DMS 273 treated with DMSO at 0.1 percent for 48 hours (cell line): Measurements from ENCODE around the gene PTPRN.
A peak's percentile ranks its signal among the peaks of the same experiment; 100 is the strongest.
"Not testable (repeated sequence)": the region's sequence is repeated elsewhere in the genome, so short reads cannot be mapped to it uniquely, and the experiment has no call there.

Experiments
- DNase-seq: peaks from one replicate; lab custom pipeline; 2025; lab: John Stamatoyannopoulos, UW

The PTPRN gene

GRCh38 chr2:219309278-219309677 lies at the start of gene PTPRN:
Gene PTPRN (minus strand): TSS chr2:219309401. CDS start chr2:219309332, 69 bp downstream.
- no peak for DNase-seq

DNA sequence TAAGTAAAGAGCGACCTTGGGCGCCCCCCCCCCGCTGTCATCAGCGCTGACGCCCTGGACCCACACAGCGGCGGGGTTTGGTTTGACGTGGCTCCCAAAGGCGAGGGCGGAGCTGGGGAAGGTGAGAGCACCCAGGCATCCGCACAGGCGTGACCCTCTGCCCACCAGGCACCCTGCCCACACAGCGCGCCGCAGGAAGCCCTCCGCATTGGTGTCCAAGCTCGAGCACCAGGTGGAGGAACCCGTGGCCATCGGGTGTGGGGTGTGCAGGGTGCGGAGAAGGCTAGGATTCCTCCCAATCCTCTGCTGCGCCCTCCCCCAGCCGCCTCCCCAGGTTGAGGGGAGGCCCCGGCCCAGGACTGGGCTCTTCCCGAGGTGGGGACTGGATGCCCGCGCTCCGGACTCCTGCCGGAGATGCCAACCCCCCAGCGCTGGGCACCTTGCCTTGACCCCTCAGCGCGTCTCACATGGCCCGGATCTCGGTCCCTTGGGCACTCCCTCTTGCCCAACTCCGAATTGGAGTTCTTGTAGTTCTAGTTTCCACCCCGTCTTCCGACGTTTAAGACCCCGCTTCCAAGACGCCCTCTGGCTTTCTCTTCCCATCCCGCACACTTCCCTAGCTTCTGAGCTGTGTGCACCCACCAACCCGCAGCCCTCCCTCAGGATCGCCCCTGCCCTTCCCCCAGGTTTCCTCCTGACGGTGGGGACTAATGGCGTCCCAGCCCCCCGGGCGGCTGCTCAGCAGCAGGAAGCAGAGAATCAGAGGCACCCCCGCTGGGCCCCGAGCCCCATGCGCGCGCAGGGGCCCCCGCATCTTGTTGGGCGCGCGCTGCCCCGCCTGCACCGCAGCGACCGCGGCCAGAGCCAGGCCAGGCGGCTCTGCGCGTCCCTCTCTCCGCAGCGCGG lies 49.2 kb upstream of the PTPRN start:
- DNase-seq = no peak

- no peak for DNase-seq
Observed at GRCh38 chr2:219356834-219357233, 47.6 kb upstream of the PTPRN start.

DNA sequence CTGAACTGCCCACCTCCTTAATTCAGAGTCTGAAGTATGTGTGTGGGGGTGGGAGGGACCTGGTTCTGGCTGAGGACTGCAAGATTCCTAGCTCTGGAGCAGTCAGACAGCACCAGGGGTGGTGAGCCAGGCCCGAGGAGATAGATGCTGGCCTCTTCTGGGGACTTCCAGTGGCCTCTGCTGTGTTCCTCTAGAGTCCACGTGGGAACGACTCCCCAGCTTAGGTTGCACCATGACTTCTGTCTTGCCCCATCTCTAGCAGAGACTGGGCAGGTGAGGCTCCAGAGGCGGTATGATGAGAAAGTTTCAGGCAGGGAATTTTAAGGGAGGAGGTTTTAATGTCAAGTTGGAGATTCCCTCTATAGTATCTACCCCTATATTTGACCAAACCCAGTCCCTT lies 45.4 kb upstream of the PTPRN start:
- DNase-seq = no peak

DNA sequence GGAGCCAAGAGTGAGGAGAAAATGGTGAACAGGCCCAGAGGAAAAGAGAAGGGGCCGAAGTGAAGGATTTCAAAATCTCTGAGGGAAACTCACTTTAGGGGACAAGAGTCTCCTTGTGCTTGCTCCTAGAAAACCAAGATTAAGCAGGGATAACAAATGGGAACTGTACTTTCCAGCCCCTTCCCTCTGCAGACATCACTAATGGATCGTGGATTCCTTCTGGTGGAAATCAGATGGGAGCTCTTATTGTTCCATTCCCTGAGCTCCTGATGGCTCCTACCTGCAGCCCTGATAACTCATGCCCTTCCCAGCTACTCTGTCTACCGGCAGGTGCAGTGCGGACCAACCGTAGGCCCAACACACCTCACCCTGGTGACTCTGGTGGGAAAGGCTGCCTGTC lies 43.9 kb upstream of the PTPRN start:
- DNase-seq = no peak

DNA sequence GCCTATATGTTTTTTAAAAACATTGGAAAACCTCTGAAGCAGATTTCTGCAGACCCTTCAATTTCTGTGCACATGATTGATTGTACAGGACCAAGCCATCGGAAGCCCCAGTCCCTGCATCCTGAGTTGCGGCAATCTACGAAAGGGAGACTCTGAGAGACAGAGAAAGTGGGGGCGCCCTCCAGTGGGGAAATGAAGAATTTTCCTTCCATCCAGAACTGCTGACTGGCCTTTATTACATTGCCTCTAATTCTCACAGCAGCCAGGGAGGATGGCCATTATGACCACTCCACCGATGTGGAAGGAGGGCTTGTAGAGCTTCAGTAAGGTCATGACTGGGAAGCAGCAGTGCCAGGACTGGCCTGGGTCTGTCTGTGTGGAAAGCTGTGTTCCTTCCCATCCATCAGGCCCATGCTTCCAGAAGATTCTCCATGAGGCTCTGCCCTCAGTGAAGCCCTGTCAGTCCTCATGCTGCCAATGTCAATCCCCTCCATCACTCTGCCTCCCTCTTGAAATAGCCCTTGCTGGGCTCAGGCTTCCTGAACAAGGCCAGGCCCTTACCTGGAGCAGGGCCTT lies 43.3 kb upstream of the PTPRN start:
- DNase-seq = no peak

DNA sequence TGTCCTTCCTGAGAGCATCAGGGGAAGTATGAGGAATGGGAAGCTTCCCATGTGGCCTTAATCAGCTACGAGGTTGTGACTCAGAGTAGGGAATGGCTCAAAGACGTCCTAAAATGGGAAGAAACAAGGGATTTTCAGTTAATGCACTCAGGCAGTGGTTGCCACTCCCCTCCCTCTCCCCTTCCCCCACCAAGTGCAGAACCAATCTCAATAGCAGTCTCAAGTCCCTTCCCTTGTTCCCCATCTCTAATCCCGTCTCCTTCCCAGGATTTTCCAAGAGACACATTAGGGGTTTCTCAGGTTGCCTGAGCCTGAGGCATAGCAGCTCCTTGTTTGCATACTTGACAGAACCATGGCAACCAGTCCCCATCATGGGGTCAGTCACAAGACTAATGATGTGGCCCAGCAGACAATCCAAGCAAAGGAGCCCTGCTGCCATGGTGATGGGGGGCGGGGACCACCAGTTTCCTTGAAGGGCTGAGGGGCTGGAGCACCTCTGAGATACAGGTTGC lies 41.6 kb upstream of the PTPRN start:
- no peak for DNase-seq

GRCh38 chr2:219350215-219350614 lies 41.0 kb upstream of the PTPRN start:
- no peak for DNase-seq

DNA sequence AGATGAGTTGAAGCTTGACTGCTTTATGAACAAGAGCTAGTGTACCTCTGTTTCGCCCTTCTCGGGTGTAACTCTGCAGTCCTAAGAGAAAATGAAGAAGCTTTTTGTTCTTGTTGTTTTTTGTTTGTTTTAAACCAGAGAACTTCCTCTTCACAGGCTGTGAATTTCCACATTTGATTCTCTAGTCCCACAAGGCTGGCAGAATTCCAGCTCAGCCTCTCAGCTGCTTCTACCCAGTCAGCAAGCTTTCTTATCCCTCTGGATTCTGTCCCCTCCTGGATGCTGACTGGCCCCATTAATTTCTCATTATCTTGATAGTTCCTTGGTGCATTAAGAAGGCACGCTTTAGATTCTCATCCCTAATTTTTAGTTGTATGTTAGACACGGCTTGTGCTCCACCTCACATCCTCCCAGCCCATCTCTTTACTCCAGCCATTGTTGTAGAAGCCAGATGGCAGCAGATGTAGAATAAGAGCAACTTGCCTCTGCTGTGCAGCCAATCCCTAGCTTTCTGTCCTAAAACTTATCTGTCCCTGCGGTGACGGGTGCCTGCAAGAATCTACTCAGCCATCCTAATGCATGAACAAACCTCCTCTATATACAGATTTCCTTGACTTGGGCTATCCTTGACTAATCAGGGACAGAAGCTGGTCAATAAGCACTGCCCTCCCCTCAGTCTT lies 35.7 kb upstream of the PTPRN start:
- peak; percentile 15 for DNase-seq

DNA sequence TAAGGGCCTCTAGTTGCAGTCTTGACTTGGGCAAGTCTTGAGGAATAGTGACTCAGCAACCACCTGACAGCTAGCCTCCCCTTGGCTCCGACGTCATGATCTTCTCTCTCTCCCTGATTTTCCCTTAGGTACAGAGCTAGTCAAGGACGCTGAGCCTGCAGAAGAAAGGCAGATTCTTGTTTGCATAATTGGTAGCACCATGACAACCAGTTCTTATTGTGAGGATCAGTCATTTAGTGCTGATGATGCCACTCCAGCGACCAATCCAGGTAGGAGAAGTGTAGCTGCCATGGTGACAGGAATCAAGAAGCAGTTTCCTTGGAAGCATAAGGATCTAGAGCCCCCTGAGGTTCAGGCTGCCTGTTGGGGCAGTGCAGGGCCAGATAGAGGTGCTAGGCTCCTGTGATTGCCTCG lies 26.2 kb upstream of the PTPRN start:
- no peak for DNase-seq

DNA sequence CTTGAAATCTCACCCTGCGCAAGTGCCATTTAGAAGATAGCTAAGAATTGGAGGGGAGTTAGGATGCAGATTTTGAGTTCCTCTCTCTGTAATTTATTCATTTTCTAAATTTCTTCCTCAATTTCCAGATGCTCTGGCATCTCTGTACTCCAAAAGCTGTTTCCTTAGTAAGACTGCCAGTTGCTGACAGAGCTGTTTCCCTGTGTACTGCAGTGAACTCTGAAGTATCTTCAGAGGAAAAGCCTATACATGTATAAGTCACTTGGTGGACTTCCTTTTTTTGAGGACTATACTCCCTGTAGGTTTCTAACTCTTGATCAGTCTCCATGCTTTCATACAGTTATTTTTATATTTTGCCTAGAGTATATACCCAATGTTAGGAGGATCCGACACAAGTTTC lies 24.9 kb upstream of the PTPRN start:
- no peak for DNase-seq

GRCh38 chr2:219332542-219332941 lies 23.3 kb upstream of the PTPRN start, which contains the start of gene RESP18:
Gene RESP18 (minus strand): TSS chr2:219332744.
- no peak for DNase-seq

GRCh38 chr2:219331560-219332213 lies 22.5 kb upstream of the PTPRN start:
- no peak for DNase-seq

DNA sequence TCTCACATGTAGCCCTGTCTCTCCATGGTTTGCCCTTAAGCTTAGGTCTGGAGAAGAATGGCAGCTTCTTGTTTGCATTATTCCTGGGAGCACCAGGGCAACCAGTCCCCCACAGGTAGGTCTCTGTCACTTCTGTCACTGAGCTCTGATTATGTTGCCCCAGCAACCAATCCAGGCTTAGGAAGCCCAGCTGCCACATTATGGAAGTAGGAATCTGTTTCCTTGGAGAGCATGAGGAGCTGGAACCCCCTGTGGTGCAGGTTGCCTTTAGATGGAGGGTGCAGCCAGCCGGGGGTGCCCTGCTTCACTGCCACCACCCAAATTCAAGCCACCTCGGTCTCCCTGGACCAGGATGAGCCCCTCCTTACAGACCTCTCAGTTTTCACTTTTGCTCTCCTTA lies 18.5 kb upstream of the PTPRN start:
- no peak for DNase-seq

DNA sequence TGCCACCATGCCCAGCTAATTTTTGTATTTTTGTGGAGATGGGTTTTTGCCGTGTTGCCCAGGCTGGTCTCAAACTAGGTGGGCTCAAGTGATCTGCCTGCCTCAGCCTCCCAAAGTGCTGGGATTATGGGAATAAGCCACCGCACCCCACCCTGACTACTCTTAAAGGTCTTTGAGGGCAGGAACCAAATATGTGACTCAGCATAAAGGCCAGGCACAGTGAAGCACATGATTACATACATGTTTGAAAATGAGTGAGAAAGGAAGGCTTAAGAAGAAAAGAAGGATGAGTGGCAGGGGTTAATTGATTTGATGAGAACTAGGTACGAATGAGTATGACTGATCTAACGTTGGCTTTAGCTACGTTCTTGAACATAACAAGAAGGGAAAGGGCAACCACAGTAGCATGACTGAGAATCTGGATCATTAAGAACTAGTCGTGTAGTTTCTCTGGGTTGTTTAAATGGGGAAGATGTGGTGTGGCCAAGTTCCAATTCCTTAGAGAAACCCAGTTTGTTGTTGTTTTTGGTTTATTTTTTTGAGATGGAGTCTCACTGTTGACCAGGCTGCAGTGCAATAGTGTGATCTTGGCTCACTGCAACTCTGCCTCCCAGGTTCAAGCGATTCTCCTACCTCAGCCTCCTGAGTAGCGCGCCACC lies 16.6 kb upstream of the PTPRN start:
- DNase-seq = no peak

DNA sequence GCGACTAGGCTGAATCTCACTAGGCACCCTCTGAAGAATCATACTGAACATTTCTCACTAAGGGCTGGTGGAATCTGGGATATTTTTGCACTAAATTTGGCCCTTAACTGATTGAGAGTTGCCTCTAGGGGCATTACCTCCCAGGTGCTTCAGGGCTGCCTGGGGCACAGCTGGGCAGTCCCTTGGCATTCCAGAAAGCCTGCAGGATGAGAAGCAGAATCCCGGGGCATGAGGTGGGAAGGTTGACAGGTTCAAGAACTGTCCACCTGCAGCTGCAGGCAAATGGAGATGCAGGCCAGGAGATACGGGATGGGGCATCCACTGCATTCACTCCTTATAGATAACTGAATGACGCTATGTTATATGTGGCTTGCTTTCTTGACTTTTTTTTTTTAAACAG lies 15.9 kb upstream of the PTPRN start:
- no peak for DNase-seq

DNA sequence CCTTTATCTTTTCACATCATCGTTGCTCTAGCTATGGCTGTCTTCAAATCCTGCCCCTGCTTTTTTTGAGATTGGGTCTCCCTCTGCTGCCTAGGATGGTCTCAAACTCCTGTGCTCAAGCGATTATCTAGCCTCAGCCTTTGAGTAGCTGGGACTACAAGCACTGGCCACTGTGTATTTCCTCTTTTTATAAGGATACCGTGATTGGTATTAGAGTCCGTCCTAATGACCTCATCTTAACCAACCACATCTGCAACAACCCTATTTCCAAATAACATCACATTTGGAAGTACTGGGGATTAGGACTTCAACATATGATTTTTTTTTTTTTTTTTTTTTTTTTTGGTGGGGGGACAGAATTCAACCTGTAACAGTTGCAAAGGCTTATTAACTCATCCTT lies 14.2 kb upstream of the PTPRN start:
- DNase-seq = no peak

DNA sequence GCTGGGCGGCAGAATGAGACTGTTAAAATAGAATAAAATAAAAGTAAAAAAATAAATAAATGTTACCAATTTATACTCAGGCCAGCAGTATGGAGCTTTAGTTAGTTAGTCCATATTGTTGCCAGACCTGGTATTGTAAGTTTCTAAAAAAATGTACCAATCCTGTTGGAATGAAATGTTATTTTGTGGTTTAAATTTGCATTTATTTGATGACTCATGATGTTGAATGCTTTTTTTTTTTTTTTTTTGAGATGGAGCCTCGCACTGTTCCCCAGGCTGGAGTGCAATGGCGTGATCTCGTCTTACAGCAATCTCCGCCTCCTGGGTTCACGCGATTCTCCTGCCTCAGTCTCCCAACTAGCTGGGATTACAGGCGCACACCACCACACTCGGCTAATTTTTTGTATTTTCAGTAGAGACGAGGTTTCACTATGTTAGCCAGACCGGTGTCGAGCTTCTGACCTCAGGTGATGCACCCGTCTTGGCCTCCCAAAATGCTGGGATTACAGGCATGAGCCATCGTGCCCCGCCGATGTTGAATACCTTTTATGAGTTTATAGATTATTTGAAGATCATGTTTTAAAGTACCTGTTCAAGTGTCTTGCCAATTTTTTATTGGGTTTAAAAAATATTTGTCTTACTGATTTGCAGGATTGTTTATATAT lies 5.7 kb upstream of the PTPRN start:
- DNase-seq = no peak

DNA sequence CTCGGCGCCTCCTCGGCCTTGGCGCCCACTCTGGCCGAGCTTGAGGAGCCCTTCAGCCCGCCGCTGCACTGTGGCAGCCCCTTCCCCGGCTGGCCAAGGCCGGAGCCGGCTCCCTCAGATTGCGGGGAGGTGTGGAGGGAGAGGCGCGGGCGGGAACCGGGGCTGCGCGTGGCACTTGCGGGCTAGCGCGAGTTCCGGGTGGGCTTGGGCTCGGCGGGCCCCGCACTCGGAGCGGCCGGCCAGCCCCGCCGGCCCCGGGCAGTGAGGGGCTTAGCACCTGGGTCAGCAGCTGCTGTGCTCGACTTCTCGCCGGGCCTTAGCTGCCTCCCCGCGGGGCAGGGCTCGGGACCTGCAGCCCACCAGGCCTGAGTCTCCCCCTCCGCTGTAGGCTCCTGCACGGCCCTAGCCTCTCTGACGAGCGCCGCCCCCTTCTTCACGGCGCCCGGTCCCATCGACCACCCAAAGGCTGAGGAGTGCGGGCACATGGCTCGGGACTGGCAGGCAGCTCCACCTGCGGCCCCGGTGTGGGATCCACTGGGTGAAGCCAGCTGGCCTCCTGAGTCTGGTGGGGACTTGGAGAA lies 3.6 kb upstream of the PTPRN start:
- not testable (repeated sequence) for DNase-seq
